ENCODE measurements around the gene CTNNBL1. TPM values are rescaled to one million over a fixed set of nuclear protein-coding genes. Genes with fewer than 3 reads are reported as not detected.

Gene CTNNBL1
- total and polyA plus RNA-seq, 7 experiments from 2014 or later: 41.7 to 93.4 (median 56.4) TPM

- Mint-ChIP-seq H3K4me1 (peaks cover 0 to under 1% (median 0%) of the 10 kb centered on the region in 7 donors), H3K27me3 (peaks cover 22 to 30% (median 26%) of the 10 kb centered on the region in 5 donors), H3K36me3 (no peaks in the 10 kb centered on the region), H3K9me3 (no peaks in the 10 kb centered on the region), H3K4me3 (no peak overlapping the region), H3K27ac (no peak overlapping the region)
- ATAC-seq: no peak
- ChIA-PET CTCF (no interaction called here), POLR2A (interaction anchor here (0.5 kb wide), 1 partner anchor 1689 kb away, joined by 3 read pairs; no protein-coding TSS in a partner anchor)
- Histone ChIP-seq H3K27me3 (ENCODE audit: control insufficient read depth in 2 of 2, insufficient read depth in 2 of 2, low read length in 2 of 2) (no peaks in the 10 kb centered on the region), H3K4me1 (ENCODE audit: control insufficient read depth in 2 of 2, insufficient read depth in 2 of 2, low read length in 2 of 2) (no peaks in the 10 kb centered on the region), H3K4me3 (ENCODE audit: low read length) (no peak overlapping the region), H3K27ac (ENCODE audit: low read depth, low read length) (no peak overlapping the region), H3K36me3 (ENCODE audit: control insufficient read depth in 2 of 3, insufficient read depth in 3 of 3, low read length in 3 of 3) (no peaks in the 10 kb centered on the region), H3K9me3 (ENCODE audit: control insufficient read depth in 2 of 3, low read length in 3 of 3) (no peaks in the 10 kb centered on the region)
- no peak for DNase-seq
- intact Hi-C loops (cut with micrococcal nuclease): no loop called here
Measured at GRCh38 chr20:37687478-37687805, 6.4 kb upstream of the CTNNBL1 start.

- H3K36me3 ChIP-seq (ENCODE audit: control insufficient read depth in 2 of 3, insufficient read depth in 3 of 3, low read length in 3 of 3): no peaks in the 10 kb centered on the region
- POLR2A ChIA-PET: no interaction called here
- Mint-ChIP-seq H3K4me1 (peaks cover 0 to 7% (median 1%) of the 10 kb centered on the region in 7 donors), H3K36me3 (no peaks in the 10 kb centered on the region), H3K4me3 (no peak overlapping the region), H3K27ac (no peak overlapping the region), H3K9me3 (no peaks in the 10 kb centered on the region), H3K27me3 (peaks cover 22 to 28% (median 27%) of the 10 kb centered on the region in 5 donors)
- no peaks in the 10 kb centered on the region for H3K27me3 ChIP-seq (ENCODE audit: control insufficient read depth in 2 of 2, insufficient read depth in 2 of 2, low read length in 2 of 2)
- no peaks in the 10 kb centered on the region for H3K9me3 ChIP-seq (ENCODE audit: control insufficient read depth in 2 of 3, low read length in 3 of 3)
- H3K4me3 ChIP-seq (ENCODE audit: low read length): no peak overlapping the region
- ATAC-seq (no peak), DNase-seq (no peak)
- peaks cover 0 to 1% of the 10 kb centered on the region in 2 donors for H3K4me1 ChIP-seq (ENCODE audit: control insufficient read depth in 2 of 2, insufficient read depth in 2 of 2, low read length in 2 of 2)
- intact Hi-C loops (cut with micrococcal nuclease): no loop called here
- no peak overlapping the region for H3K27ac ChIP-seq (ENCODE audit: low read depth, low read length)
- CTCF ChIA-PET: no interaction called here
Measured at GRCh38 chr20:37688093-37688492, 5.7 kb upstream of the CTNNBL1 start.

- intact Hi-C loops (cut with micrococcal nuclease): loop anchor here (5.0 to 10.0 kb wide), 4 partner anchors 163 to 1226 kb away; partner anchors contain the start of genes BLCAP (in 1 of the 2), MANBAL (in 1 of the 2), RPRD1B (in 1 of the 2) and TTI1 (in 1 of the 2)
- Histone ChIP-seq H3K4me3 (ENCODE audit: low read length) (no peak overlapping the region), H3K9me3 (ENCODE audit: control insufficient read depth in 2 of 3, low read length in 3 of 3) (no peaks in the 10 kb centered on the region), H3K27me3 (ENCODE audit: control insufficient read depth in 2 of 2, insufficient read depth in 2 of 2, low read length in 2 of 2) (no peaks in the 10 kb centered on the region), H3K36me3 (ENCODE audit: control insufficient read depth in 2 of 3, insufficient read depth in 3 of 3, low read length in 3 of 3) (no peaks in the 10 kb centered on the region), H3K27ac (ENCODE audit: low read depth, low read length) (no peak overlapping the region), H3K4me1 (ENCODE audit: control insufficient read depth in 2 of 2, insufficient read depth in 2 of 2, low read length in 2 of 2) (peaks cover 9 to 18% of the 10 kb centered on the region in 2 donors)
- ATAC-seq (no peak), DNase-seq (no peak)
- ChIA-PET CTCF (no interaction called here), POLR2A (no interaction called here)
- Mint-ChIP-seq H3K4me3 (no peak overlapping the region), H3K4me1 (peaks cover 7 to 31% (median 20%) of the 10 kb centered on the region in 7 donors), H3K27me3 (peaks cover 22 to 28% (median 27%) of the 10 kb centered on the region in 5 donors), H3K9me3 (peaks cover 0 to 2% (median 0%) of the 10 kb centered on the region in 11 donors), H3K36me3 (peaks cover 0 to 4% (median 0%) of the 10 kb centered on the region in 5 donors), H3K27ac (no peak overlapping the region)
Measured at GRCh38 chr20:37690626-37691369, 3.0 kb upstream of the CTNNBL1 start.

- Histone ChIP-seq H3K27me3 (ENCODE audit: control insufficient read depth in 2 of 2, insufficient read depth in 2 of 2, low read length in 2 of 2) (no peaks in the 10 kb centered on the region), H3K4me3 (ENCODE audit: low read length) (no peak overlapping the region), H3K36me3 (ENCODE audit: control insufficient read depth in 2 of 3, insufficient read depth in 3 of 3, low read length in 3 of 3) (no peaks in the 10 kb centered on the region), H3K9me3 (ENCODE audit: control insufficient read depth in 2 of 3, low read length in 3 of 3) (no peaks in the 10 kb centered on the region), H3K27ac (ENCODE audit: low read depth, low read length) (no peak overlapping the region), H3K4me1 (ENCODE audit: control insufficient read depth in 2 of 2, insufficient read depth in 2 of 2, low read length in 2 of 2) (peaks cover 9 to 20% of the 10 kb centered on the region in 2 donors)
- ChIA-PET CTCF (no interaction called here), POLR2A (no interaction called here)
- ATAC-seq (no peak), DNase-seq (no peak)
- Mint-ChIP-seq H3K27me3 (peaks cover 21 to 28% (median 22%) of the 10 kb centered on the region in 5 donors), H3K27ac (peak overlapping the region in 1 of 9 donors; percentile 90), H3K36me3 (peaks cover 0 to 11% (median 5%) of the 10 kb centered on the region in 5 donors), H3K9me3 (peaks cover 0 to 2% (median 0%) of the 10 kb centered on the region in 11 donors), H3K4me3 (peak overlapping the region; percentile 57 to 100 (median 98)), H3K4me1 (peaks cover 13 to 40% (median 30%) of the 10 kb centered on the region in 7 donors)
- intact Hi-C loops (cut with micrococcal nuclease): loop anchor here (1.0 to 10.0 kb wide), 6 partner anchors 165 to 1228 kb away; partner anchors contain the start of genes BLCAP (in 2 of the 2), MROH8 (in 2 of the 2), RPN2 (in 2 of the 2) and MANBAL (in 1 of the 2)
Measured at GRCh38 chr20:37692459-37693166, 1.2 kb upstream of the CTNNBL1 start.

GRCh38 chr20:37693242-37693634 is 592 bp upstream of the CTNNBL1 start:
- POLR2A ChIA-PET: no interaction called here
- peak overlapping the region; percentile 35 to 96 (median 90) for H3K27ac Mint-ChIP-seq

GRCh38 chr20:37695684-37696342 is 2.0 kb downstream of the CTNNBL1 start:
- intact Hi-C loops (cut with micrococcal nuclease): loop anchor here (10.0 kb wide), 2 partner anchors 411 to 1231 kb away; partner anchors contain the start of gene MANBAL (in 1 of the 2)
- no peaks in the 10 kb centered on the region for H3K36me3 ChIP-seq (ENCODE audit: control insufficient read depth in 2 of 3, insufficient read depth in 3 of 3, low read length in 3 of 3)
- H3K27ac ChIP-seq (ENCODE audit: low read depth, low read length): no peak overlapping the region
- H3K27ac Mint-ChIP-seq: no peak overlapping the region
- peaks cover 3 to 8% (median 6%) of the 10 kb centered on the region in 5 donors for H3K27me3 Mint-ChIP-seq
- H3K4me1 ChIP-seq (ENCODE audit: control insufficient read depth in 2 of 2, insufficient read depth in 2 of 2, low read length in 2 of 2): peaks cover 9 to 20% of the 10 kb centered on the region in 2 donors
- peaks cover 25 to 67% (median 55%) of the 10 kb centered on the region in 7 donors for H3K4me1 Mint-ChIP-seq
- DNase-seq: no peak
- no peaks in the 10 kb centered on the region for H3K27me3 ChIP-seq (ENCODE audit: control insufficient read depth in 2 of 2, insufficient read depth in 2 of 2, low read length in 2 of 2)
- POLR2A ChIA-PET: interaction anchor here (0.5 to 1.5 kb wide), 2 partner anchors 13 to 742 kb away, joined by 3 to 4 read pairs; no protein-coding TSS in a partner anchor
- no peak overlapping the region for H3K4me3 ChIP-seq (ENCODE audit: low read length)
- H3K36me3 Mint-ChIP-seq: peaks cover 0 to 21% (median 10%) of the 10 kb centered on the region in 5 donors
- CTCF ChIA-PET: no interaction called here
- ATAC-seq: no peak
- peaks cover 0 to 2% (median 0%) of the 10 kb centered on the region in 11 donors for H3K9me3 Mint-ChIP-seq
- H3K9me3 ChIP-seq (ENCODE audit: control insufficient read depth in 2 of 3, low read length in 3 of 3): no peaks in the 10 kb centered on the region
- H3K4me3 Mint-ChIP-seq: peak overlapping the region in 9 of 10 donors; percentile 10 to 100 (median 47)

More at GRCh38 chr20:37693242-37693634, 592 bp upstream of the CTNNBL1 start:
- Histone ChIP-seq H3K27ac (ENCODE audit: low read depth, low read length) (peak overlapping the region; percentile 45), H3K27me3 (ENCODE audit: control insufficient read depth in 2 of 2, insufficient read depth in 2 of 2, low read length in 2 of 2) (no peaks in the 10 kb centered on the region), H3K36me3 (ENCODE audit: control insufficient read depth in 2 of 3, insufficient read depth in 3 of 3, low read length in 3 of 3) (no peaks in the 10 kb centered on the region), H3K9me3 (ENCODE audit: control insufficient read depth in 2 of 3, low read length in 3 of 3) (no peaks in the 10 kb centered on the region), H3K4me1 (ENCODE audit: control insufficient read depth in 2 of 2, insufficient read depth in 2 of 2, low read length in 2 of 2) (peaks cover 9 to 20% of the 10 kb centered on the region in 2 donors), H3K4me3 (ENCODE audit: low read length) (peak overlapping the region; percentile 80)
- DNase-seq (peak in 1 of 9 donors; percentile 2), ATAC-seq (no peak)
- Mint-ChIP-seq H3K27me3 (peaks cover 17 to 24% (median 19%) of the 10 kb centered on the region in 5 donors), H3K9me3 (peaks cover 0 to 2% (median 0%) of the 10 kb centered on the region in 11 donors), H3K36me3 (peaks cover 0 to 16% (median 5%) of the 10 kb centered on the region in 5 donors), H3K4me3 (peak overlapping the region; percentile 96 to 100 (median 99)), H3K4me1 (peaks cover 13 to 46% (median 35%) of the 10 kb centered on the region in 7 donors)
- CTCF ChIA-PET: no interaction called here
- intact Hi-C loops (cut with micrococcal nuclease): loop anchor here (1.0 to 10.0 kb wide), 6 partner anchors 166 to 1228 kb away; partner anchors contain the start of genes BLCAP (in 2 of the 2), MROH8 (in 2 of the 2), RPN2 (in 2 of the 2) and MANBAL (in 1 of the 2)

Measured in naive thymus-derived CD4-positive, alpha-beta T cell (primary cell).